B cell (primary cell): ENCODE data around the gene LENEP. TPM values are rescaled to one million over a fixed set of nuclear protein-coding genes. Genes with fewer than 3 reads are reported as not detected.

Experiments
- ATAC-seq: fragments of 200-7000 bp; cut with Tn5 transposase; one replicate; pipeline ENCODE4 v1.10.0; 2021; ENCODE audit warnings: low read depth, mild to moderate bottlenecking, moderate number of reproducible peaks, moderate library complexity
- CTCF ChIA-PET: fragments of 350-600 bp; sonication (Branson Sonifier 250); formaldehyde crosslinking; loops from one replicate; lab custom pipeline; 2021; ENCODE audit warnings: antibody characterized with exemption, inconsistent platforms; lab: Charles Lee
- POLR2A ChIA-PET: fragments of 350-600 bp; sonication (Branson Sonifier 250); formaldehyde crosslinking; loops from one replicate; lab custom pipeline; 2021; ENCODE audit warnings: antibody characterized with exemption; lab: Charles Lee
- DNase-seq: peaks from one replicate; pipeline ENCODE4 v3.0.0; 2013
- H2AFZ ChIP-seq: 2 replicates; pipeline ENCODE4 v1.6.1; 2012; ENCODE audit warnings: mild to moderate bottlenecking, low read depth, low read length; ENCODE audit not compliant: insufficient read depth, poor library complexity, severe bottlenecking
- H3K27ac ChIP-seq, 2 donors: 1 replicate in 1 of 2; 2 replicates in 1 of 2; pipeline ENCODE4 v1.5.1; 2012 to 2013; ENCODE audit warnings: low read length in 2 of 2, mild to moderate bottlenecking in 2 of 2, moderate library complexity in 1 of 2
- H3K27me3 ChIP-seq, 4 experiments: fragments of 200-600 bp in 1 of 4; sonication (generic) in 1 of 4; replicated peaks in 1 of 4; 1 replicate in 2 of 4; 2 replicates in 2 of 4; pipeline versions ENCODE4 v1.6.1 to v1.7.0; 2013 to 2016; ENCODE audit warnings: low read length in 3 of 4, mild to moderate bottlenecking in 2 of 4, mixed read lengths in 1 of 4, moderate library complexity in 1 of 4; ENCODE audit not compliant: insufficient read depth in 4 of 4, control insufficient read depth in 3 of 4; ENCODE audit errors: control extremely low read depth in 1 of 4
- H3K36me3 ChIP-seq, 2 experiments: replicated peaks in 1 of 2; 1 replicate in 1 of 2; 2 replicates in 1 of 2; pipeline versions ENCODE4 v1.6.1 to v1.7.1; 2013; ENCODE audit warnings: low read length in 1 of 2; ENCODE audit not compliant: insufficient read depth in 2 of 2, control insufficient read depth in 1 of 2; ENCODE audit errors: control extremely low read depth in 1 of 2, extremely low read depth in 1 of 2
- H3K4me1 ChIP-seq, 2 donors: fragments of 200-600 bp in 1 of 2; sonication (generic) in 1 of 2; 1 replicate in 1 of 2; 2 replicates in 1 of 2; pipeline versions ENCODE4 v1.5.1 to v1.6.1; 2013 to 2017; ENCODE audit warnings: low read length in 2 of 2; ENCODE audit not compliant: control insufficient read depth in 2 of 2, insufficient read depth in 2 of 2
- H3K4me2 ChIP-seq: replicated peaks from 2 replicates; pipeline ENCODE3; 2012; ENCODE audit warnings: mild to moderate bottlenecking, low read depth, low read length; ENCODE audit not compliant: poor library complexity, severe bottlenecking
- H3K4me3 ChIP-seq, 5 experiments: fragments of 200-600 bp in 1 of 5; sonication (generic) in 1 of 5; 1 replicate in 3 of 5; 2 replicates in 2 of 5; pipeline versions ENCODE4 v1.5.1 to v1.7.0; 2011 to 2016; ENCODE audit warnings: low read length in 4 of 5, mild to moderate bottlenecking in 4 of 5, low read depth in 2 of 5, control low read depth in 1 of 5, moderate library complexity in 1 of 5; ENCODE audit not compliant: insufficient read depth in 1 of 5; ENCODE audit errors: control extremely low read depth in 1 of 5, extremely low read depth in 1 of 5
- H3K79me2 ChIP-seq: fragments of 200-600 bp; sonication (generic); one replicate; pipeline ENCODE4 v1.6.0; 2016; ENCODE audit warnings: low read length; ENCODE audit not compliant: control insufficient read depth, insufficient read depth
- H3K9ac ChIP-seq: fragments of 200-600 bp; sonication (generic); 2 replicates; pipeline ENCODE4 v1.6.1; 2017; ENCODE audit warnings: mild to moderate bottlenecking, low read length, moderate library complexity
- H3K9me3 ChIP-seq, 3 donors: one replicate each; pipeline versions ENCODE4 v1.6.1 to v1.7.1; 2013; ENCODE audit warnings: low read length in 2 of 3; ENCODE audit not compliant: control insufficient read depth in 2 of 3, insufficient read depth in 1 of 3; ENCODE audit errors: control extremely low read depth in 1 of 3
- H4K20me1 ChIP-seq: 2 replicates; pipeline ENCODE4 v1.6.0; 2012; ENCODE audit warnings: mild to moderate bottlenecking, low read length; ENCODE audit not compliant: insufficient read depth, control insufficient read depth, poor library complexity, severe bottlenecking
- H3K27ac Mint-ChIP-seq: one replicate; pipeline ENCODE4 v1.8.0; 2021; ENCODE audit warnings: mixed read lengths
- H3K27me3 Mint-ChIP-seq: one replicate; pipeline ENCODE4 v1.8.0; 2021; ENCODE audit warnings: mixed read lengths
- H3K4me1 Mint-ChIP-seq: one replicate; pipeline ENCODE4 v1.8.0; 2021; ENCODE audit warnings: mixed read lengths
- H3K4me3 Mint-ChIP-seq: one replicate; pipeline ENCODE4 v1.8.0; 2021; ENCODE audit warnings: mixed read lengths
- H3K9me3 Mint-ChIP-seq: one replicate; pipeline ENCODE4 v1.8.0; 2022; ENCODE audit warnings: mixed read lengths; ENCODE audit not compliant: insufficient read depth
- EZH2 ChIP-seq: IDR thresholded peaks from 2 replicates; pipeline ENCODE4 v1.6.1; 2012; ENCODE audit warnings: borderline replicate concordance, low read depth, mild to moderate bottlenecking, moderate library complexity, low read length; ENCODE audit not compliant: insufficient read depth, poor library complexity, severe bottlenecking
- WGBS: methylation state at CpG from one replicate; pipeline ENCODE4 v1.1.5; 2013; ENCODE audit warnings: missing lambda C conversion rate; ENCODE audit not compliant: insufficient coverage; 5-methylcytosine and 5-hydroxymethylcytosine counted together
- intact Hi-C: fragments of 100-400 bp; cut with micrococcal nuclease; formaldehyde crosslinking; loops from one replicate; pipeline ENCODE4 v1.10.0; 2022
- polyA plus RNA-seq: library from polyadenylated mRNA; depleted of rRNA; stranded (reverse); fragments of >200 nt; gene quantifications from 2 replicates; pipeline ENCODE4 v1.2.3, GENCODE V29; 2012
- total RNA-seq, 2 donors: library from RNA; stranded (reverse); fragments of 120-200 nt in 1 of 2; gene quantifications; 1 replicate in 1 of 2; 2 replicates in 1 of 2; pipeline versions ENCODE4 v1.2.3 to v1.2.4, GENCODE V29; 2013 to 2022
- TF ChIP-seq, protein P1 (sequence below): fragments of 200-600 bp; IDR thresholded peaks from one replicate; pipeline ENCODE4 v1.8.0; 2022; ENCODE audit warnings: antibody characterized with exemption, mild to moderate bottlenecking

The LENEP gene
- total and polyA plus RNA-seq, 2 donors (not counting 1 experiment from before 2014, with no cell fraction given), result 2.0 TPM; not detected in 1

DNA sequence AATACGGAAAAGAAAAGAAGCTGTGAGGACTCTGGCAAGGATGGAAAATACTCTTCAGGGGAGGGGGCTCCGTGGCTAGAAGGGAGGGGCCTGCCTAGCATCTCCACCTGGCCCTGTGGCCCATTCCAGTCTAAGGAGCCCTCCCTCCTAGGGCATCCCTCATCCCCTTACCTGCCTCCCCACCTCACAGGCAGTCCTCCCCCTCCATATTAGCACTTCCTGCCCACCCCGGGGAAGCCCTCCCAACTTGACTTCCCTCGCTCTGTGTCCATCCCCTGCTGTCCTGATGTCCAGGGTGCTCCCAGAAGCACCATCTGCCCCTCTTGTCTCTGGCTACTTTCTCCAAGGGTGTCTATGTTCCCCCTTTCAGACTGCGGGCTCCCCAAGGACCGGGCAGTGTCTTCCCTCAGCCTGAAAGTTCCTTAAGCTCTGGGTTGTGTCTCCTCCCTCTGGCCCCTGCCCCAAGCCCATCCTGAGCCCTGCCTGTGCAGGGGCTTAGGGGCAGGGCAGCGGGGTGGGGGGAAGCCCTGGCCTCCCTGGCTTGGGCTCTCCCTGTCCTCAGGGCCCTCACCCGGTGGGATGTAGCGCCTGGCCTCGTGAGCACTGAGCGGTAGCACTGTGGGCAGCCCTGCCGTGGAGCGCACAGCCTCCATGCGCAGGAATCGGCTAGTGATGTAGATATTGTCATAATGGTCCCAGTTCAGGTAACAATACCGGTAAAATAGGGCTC is 36.3 kb downstream of the LENEP start:
- Histone ChIP-seq H3K4me1 (no peaks in the 10 kb centered on the region), H3K4me3 (no peak overlapping the region), H3K36me3 (no peaks in the 10 kb centered on the region), H4K20me1 (no peaks in the 10 kb centered on the region), H2AFZ (no peak overlapping the region), H3K4me2 (no peak overlapping the region), H3K27me3 (no peaks in the 10 kb centered on the region), H3K9ac (no peak overlapping the region), H3K79me2 (no peaks in the 10 kb centered on the region), H3K27ac (no peak overlapping the region), H3K9me3 (no peaks in the 10 kb centered on the region)
- Mint-ChIP-seq H3K27ac (no peak overlapping the region), H3K4me3 (no peak overlapping the region), H3K27me3 (peaks cover 7% of the 10 kb centered on the region), H3K4me1 (no peaks in the 10 kb centered on the region), H3K9me3 (no peaks in the 10 kb centered on the region)
- no peak for TF ChIP-seq EZH2
- TF ChIP-seq, protein P1, sequence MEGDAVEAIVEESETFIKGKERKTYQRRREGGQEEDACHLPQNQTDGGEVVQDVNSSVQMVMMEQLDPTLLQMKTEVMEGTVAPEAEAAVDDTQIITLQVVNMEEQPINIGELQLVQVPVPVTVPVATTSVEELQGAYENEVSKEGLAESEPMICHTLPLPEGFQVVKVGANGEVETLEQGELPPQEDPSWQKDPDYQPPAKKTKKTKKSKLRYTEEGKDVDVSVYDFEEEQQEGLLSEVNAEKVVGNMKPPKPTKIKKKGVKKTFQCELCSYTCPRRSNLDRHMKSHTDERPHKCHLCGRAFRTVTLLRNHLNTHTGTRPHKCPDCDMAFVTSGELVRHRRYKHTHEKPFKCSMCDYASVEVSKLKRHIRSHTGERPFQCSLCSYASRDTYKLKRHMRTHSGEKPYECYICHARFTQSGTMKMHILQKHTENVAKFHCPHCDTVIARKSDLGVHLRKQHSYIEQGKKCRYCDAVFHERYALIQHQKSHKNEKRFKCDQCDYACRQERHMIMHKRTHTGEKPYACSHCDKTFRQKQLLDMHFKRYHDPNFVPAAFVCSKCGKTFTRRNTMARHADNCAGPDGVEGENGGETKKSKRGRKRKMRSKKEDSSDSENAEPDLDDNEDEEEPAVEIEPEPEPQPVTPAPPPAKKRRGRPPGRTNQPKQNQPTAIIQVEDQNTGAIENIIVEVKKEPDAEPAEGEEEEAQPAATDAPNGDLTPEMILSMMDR, result no peak
- no peak for ATAC-seq
- CTCF ChIA-PET, result interaction anchor here (0.6 to 1.8 kb wide), 2 partner anchors 12 to 33 kb away, joined by 3 to 8 read pairs; no protein-coding TSS in a partner anchor
- 93% methylated on average over 10 of the region's 16 CpGs for WGBS
- POLR2A ChIA-PET, result no interaction called here
- no peak for DNase-seq
- intact Hi-C loops, result no loop called here

DNA sequence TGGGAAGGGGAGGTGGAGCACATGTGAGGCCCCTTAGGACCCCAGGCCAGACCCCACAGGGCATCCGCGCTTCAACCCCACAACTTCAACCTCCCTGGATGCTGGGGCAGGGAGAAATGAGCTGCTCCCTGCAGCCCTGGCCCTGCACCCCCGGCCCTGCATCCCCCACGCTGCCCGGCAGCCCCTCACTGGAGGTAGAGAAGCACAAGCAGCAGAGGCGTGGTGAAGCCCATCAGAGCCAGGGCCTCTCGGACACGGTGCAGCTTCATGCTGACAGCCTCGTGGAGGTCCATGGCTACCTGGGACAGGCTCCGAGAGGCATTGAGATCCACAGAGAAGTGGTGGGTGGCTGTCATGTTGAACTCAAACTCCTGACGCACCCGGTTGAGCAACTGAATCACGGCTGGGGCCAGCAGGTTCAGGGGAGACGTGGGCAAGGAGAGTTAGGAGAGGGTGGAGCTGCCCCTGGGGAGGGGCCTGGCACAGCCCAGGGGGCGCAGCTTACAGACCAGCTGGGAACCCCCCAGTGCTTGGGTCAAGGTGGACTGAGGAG is 36.9 kb downstream of the LENEP start:
- H3K9me3 Mint-ChIP-seq, result no peaks in the 10 kb centered on the region
- Histone ChIP-seq H3K4me3 (no peak overlapping the region), H4K20me1 (no peaks in the 10 kb centered on the region), H3K4me1 (no peaks in the 10 kb centered on the region), H2AFZ (no peak overlapping the region), H3K27ac (no peak overlapping the region), H3K27me3 (no peaks in the 10 kb centered on the region), H3K4me2 (no peak overlapping the region), H3K9me3 (no peaks in the 10 kb centered on the region), H3K79me2 (no peaks in the 10 kb centered on the region), H3K9ac (no peak overlapping the region), H3K36me3 (no peaks in the 10 kb centered on the region)
- peaks cover 7% of the 10 kb centered on the region for H3K27me3 Mint-ChIP-seq
- TF ChIP-seq, protein P1, result no peak
- TF ChIP-seq EZH2, result no peak
- DNase-seq (no peak), ATAC-seq (no peak)
- no peak overlapping the region for H3K27ac Mint-ChIP-seq
- CTCF ChIA-PET, result no interaction called here
- no peak overlapping the region for H3K4me3 Mint-ChIP-seq
- WGBS, result 91% methylated on average over 15 of the region's 15 CpGs
- H3K4me1 Mint-ChIP-seq, result no peaks in the 10 kb centered on the region
- intact Hi-C loops, result no loop called here
- POLR2A ChIA-PET, result no interaction called here
